Activated T-helper 1 cell treated with Interleukin-2 at 50 U/mL for 16 hours (primary cell): Measurements from ENCODE around the gene ALDH9A1.

Source experiments
- DNase-seq: peaks from one replicate; pipeline ENCODE4 v3.0.0-alpha.2; 2020; ENCODE audit warnings: low read depth

Gene ALDH9A1

DNA sequence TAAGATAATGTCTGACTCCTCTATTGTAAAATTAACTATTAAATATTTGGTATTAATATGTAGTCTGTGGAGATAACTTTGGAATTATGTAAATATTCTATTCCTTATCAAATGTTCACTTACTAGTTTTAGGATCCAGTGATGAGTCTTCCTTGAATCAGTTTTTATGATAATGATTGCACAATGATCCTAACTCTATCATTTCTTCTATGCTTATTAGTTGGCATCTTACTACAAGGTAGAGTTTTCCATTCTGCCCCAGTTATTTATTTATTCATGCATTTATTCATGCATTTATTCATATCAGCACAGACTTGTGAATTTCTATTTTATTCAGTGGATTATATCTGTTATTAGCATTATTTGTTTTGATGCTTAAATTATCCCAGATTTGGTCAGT, 74.7 kb downstream of the ALDH9A1 start:
- DNase-seq, result no peak

DNA sequence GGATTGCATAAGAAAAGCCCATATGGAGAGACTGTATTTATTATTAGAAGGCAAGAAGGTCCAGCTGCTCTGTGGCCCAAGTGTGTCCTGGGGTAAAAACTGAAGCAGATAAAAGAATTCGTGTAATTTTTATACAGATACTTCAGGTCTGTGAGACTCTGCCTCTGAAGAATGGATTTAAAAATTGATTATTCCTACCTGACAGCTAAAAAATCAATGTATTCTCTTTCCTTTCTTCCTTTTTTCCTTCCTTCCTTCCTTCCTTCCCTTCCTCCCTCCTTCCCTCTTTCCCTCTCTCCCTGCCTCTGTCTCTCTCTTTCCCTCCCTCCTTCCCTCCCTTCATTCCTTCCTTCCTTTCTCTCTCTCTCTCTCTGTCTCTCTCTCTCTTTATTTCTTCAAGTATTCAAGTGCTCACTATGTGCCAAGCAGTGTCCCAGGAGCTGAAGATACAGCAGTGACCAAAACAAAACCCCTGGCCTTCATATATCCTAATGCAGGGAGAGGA, 78.7 kb downstream of the ALDH9A1 start:
- no peak for DNase-seq

DNA sequence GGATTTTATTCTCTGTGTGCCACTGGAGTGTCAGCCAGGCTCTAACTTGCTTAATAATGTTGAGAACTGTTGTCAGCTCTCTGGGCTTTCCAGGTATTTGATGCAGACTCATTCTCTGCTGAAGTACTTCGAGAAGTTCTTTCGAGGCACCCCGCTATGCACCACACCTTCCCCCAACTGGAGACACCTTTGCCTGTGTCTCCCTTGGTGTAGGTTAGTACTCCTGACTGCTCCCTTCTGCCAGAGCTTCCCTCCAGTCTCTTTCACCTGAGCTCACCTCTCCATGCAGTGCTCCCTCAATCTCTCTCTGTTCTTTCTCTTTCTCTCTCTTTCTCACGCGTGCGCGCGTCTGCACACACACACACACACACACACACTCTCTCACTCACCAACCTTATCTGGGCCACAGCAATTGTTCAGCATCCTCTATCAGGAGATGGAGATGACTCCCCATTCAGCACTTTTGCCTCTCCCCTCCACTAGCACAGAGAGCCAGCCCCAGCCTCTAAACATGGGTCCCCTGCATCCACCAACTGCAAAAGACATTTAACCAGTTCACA, 81.3 kb downstream of the ALDH9A1 start:
- no peak for DNase-seq

DNA sequence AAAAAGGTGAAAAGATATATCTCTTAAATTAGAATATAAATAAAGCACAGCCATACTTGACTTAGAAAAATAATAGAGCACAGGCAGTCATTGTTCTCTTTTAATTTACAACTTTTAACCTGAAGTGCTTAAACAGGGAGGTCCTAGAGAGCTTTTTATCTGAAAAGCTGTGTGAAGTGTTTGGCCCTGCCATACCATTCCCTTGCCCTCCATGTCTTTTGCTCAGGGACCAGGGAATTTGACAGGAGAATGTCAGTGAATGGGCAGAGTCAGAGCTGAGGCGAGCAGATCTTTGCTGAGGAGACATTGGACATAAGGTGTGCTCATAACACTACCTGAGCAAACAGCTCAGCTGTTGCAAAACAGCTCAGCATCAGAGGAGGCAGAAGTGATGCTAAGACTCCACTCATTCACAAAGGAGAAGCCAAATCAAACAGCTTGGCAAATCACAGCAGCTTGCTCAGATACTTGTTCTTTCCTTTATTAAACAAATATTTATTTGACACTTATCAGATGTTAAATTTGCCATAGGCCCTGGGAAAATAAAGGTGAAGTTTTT, 82.2 kb downstream of the ALDH9A1 start:
- no peak for DNase-seq
